H9 (cell line): Measurements from ENCODE around the gene WDR38. TPM values are rescaled to one million over a fixed set of nuclear protein-coding genes. Genes with fewer than 3 reads are reported as not detected.

Experiments
- DNase-seq: peaks from one replicate; pipeline ENCODE4 v3.0.0-alpha.2; 2017
- H2AFZ ChIP-seq: one replicate; pipeline ENCODE4 v1.6.1; 2013; ENCODE audit warnings: mild to moderate bottlenecking, low read length, control low read depth, moderate library complexity
- H2AK5ac ChIP-seq: 2 replicates; pipeline ENCODE4 v1.6.1; 2013; ENCODE audit warnings: low read length, control low read depth, mixed read lengths; ENCODE audit not compliant: insufficient read length
- H2BK120ac ChIP-seq: one replicate; pipeline ENCODE4 v1.6.1; 2013; ENCODE audit warnings: low read depth, mild to moderate bottlenecking, low read length, control low read depth, inconsistent platforms; ENCODE audit not compliant: poor library complexity, severe bottlenecking
- H2BK12ac ChIP-seq: 2 replicates; pipeline ENCODE4 v1.6.1; 2013; ENCODE audit warnings: low read length, control low read depth, mixed read lengths, low read depth; ENCODE audit not compliant: insufficient read length
- H2BK15ac ChIP-seq: 2 replicates; pipeline ENCODE4 v1.6.1; 2013; ENCODE audit warnings: low read depth, low read length, control low read depth
- H2BK20ac ChIP-seq: one replicate; pipeline ENCODE4 v1.6.1; 2013; ENCODE audit warnings: low read depth, mild to moderate bottlenecking, low read length, control low read depth, inconsistent platforms; ENCODE audit not compliant: poor library complexity, severe bottlenecking
- H2BK5ac ChIP-seq: 2 replicates; pipeline ENCODE4 v1.6.1; 2013; ENCODE audit warnings: low read length, control low read depth, mixed read lengths; ENCODE audit not compliant: insufficient read length
- H3K14ac ChIP-seq: 2 replicates; pipeline ENCODE4 v1.6.1; 2013; ENCODE audit warnings: low read length, control low read depth; ENCODE audit not compliant: insufficient read depth
- H3K18ac ChIP-seq: 2 replicates; pipeline ENCODE4 v1.6.1; 2013; ENCODE audit warnings: low read depth, mild to moderate bottlenecking, mixed read lengths, low read length, control low read depth; ENCODE audit not compliant: insufficient read length
- H3K23ac ChIP-seq: 2 replicates; pipeline ENCODE4 v1.6.1; 2013; ENCODE audit warnings: low read length, control low read depth, mixed read lengths, low read depth; ENCODE audit not compliant: insufficient read length
- H3K23me2 ChIP-seq: 2 replicates; pipeline ENCODE4 v1.6.1; 2013; ENCODE audit warnings: low read depth, mild to moderate bottlenecking, mixed read lengths, low read length, control low read depth; ENCODE audit not compliant: insufficient read length, poor library complexity, severe bottlenecking
- H3K27ac ChIP-seq: 2 replicates; pipeline ENCODE4 v1.5.1; 2013; ENCODE audit warnings: low read length, control low read depth, mixed read lengths, low read depth; ENCODE audit not compliant: insufficient read length
- H3K27me3 ChIP-seq: 2 replicates; pipeline ENCODE4 v1.6.1; 2013; ENCODE audit warnings: low read length, control low read depth, inconsistent platforms; ENCODE audit not compliant: insufficient read depth
- H3K4ac ChIP-seq: 2 replicates; pipeline ENCODE4 v1.6.1; 2013; ENCODE audit warnings: low read depth, mild to moderate bottlenecking, control low read depth, inconsistent platforms, low read length, moderate library complexity
- H3K4me1 ChIP-seq: 2 replicates; pipeline ENCODE4 v1.6.1; 2013; ENCODE audit warnings: low read length, control low read depth, inconsistent platforms; ENCODE audit not compliant: insufficient read depth
- H3K4me2 ChIP-seq: 2 replicates; pipeline ENCODE4 v1.6.1; 2013; ENCODE audit warnings: low read length, control low read depth, mixed read lengths; ENCODE audit not compliant: insufficient read length, insufficient read depth
- H3K56ac ChIP-seq: 2 replicates; pipeline ENCODE4 v1.6.1; 2013; ENCODE audit warnings: low read depth, mild to moderate bottlenecking, mixed read lengths, low read length, control low read depth; ENCODE audit not compliant: insufficient read length
- H3K79me1 ChIP-seq: 2 replicates; pipeline ENCODE4 v1.6.1; 2013; ENCODE audit warnings: low read depth, mild to moderate bottlenecking, moderate library complexity, low read length, control low read depth, inconsistent platforms; ENCODE audit not compliant: insufficient read depth, poor library complexity, severe bottlenecking
- H3K79me2 ChIP-seq: 2 replicates; pipeline ENCODE4 v1.6.1; 2013; ENCODE audit warnings: low read length, control low read depth, inconsistent platforms; ENCODE audit not compliant: insufficient read depth
- H3K9ac ChIP-seq: 2 replicates; pipeline ENCODE4 v1.6.1; 2013; ENCODE audit warnings: low read length, control low read depth, mixed read lengths; ENCODE audit not compliant: insufficient read length; ENCODE audit errors: extremely low read depth
- H3K9me3 ChIP-seq: one replicate; pipeline ENCODE4 v1.6.1; 2013; ENCODE audit warnings: low read depth, low read length, inconsistent platforms; ENCODE audit not compliant: control insufficient read depth
- H3T11ph ChIP-seq: one replicate; pipeline ENCODE4 v1.6.1; 2013; ENCODE audit warnings: mild to moderate bottlenecking, low read length, control low read depth, inconsistent platforms
- H4K20me1 ChIP-seq: one replicate; pipeline ENCODE4 v1.6.1; 2013; ENCODE audit not compliant: control insufficient read depth, insufficient read length, insufficient read depth
- H4K5ac ChIP-seq: 2 replicates; pipeline ENCODE4 v1.6.1; 2013; ENCODE audit warnings: low read depth, mild to moderate bottlenecking, mixed read lengths, low read length, control low read depth; ENCODE audit not compliant: insufficient read length
- H4K8ac ChIP-seq: replicated peaks from 2 replicates; pipeline ENCODE4 v1.6.1; 2013; ENCODE audit warnings: low read length, control low read depth, mixed read lengths, low read depth; ENCODE audit not compliant: insufficient read length
- H4K91ac ChIP-seq: 2 replicates; pipeline ENCODE4 v1.6.1; 2013; ENCODE audit warnings: low read depth, mild to moderate bottlenecking, moderate library complexity, mixed read lengths, low read length, control low read depth; ENCODE audit not compliant: insufficient read length
- H3K27ac Mint-ChIP-seq, 3 experiments: 2 replicates in 2 of 3; 3 replicates in 1 of 3; pipeline ENCODE4 v1.8.0; 2020 to 2021; ENCODE audit warnings: mixed read lengths in 3 of 3, mild to moderate bottlenecking in 1 of 3, moderate library complexity in 1 of 3
- H3K27me3 Mint-ChIP-seq: 2 replicates; pipeline ENCODE4 v1.8.0; 2021; ENCODE audit warnings: low read depth, mild to moderate bottlenecking, moderate library complexity, mixed read lengths
- H3K36me3 Mint-ChIP-seq, 3 experiments: 2 replicates in 2 of 3; 3 replicates in 1 of 3; pipeline ENCODE4 v1.8.0; 2020 to 2021; ENCODE audit warnings: low read depth in 3 of 3, mixed read lengths in 3 of 3; ENCODE audit not compliant: insufficient read depth in 1 of 3
- H3K4me1 Mint-ChIP-seq, 2 experiments: 2 replicates each; pipeline ENCODE4 v1.8.0; 2020; ENCODE audit warnings: mixed read lengths in 2 of 2
- H3K4me3 Mint-ChIP-seq, 2 experiments: 2 replicates in 1 of 2; 3 replicates in 1 of 2; pipeline ENCODE4 v1.8.0; 2020 to 2021; ENCODE audit warnings: mild to moderate bottlenecking in 2 of 2, mixed read lengths in 2 of 2, moderate library complexity in 1 of 2
- H3K9me3 Mint-ChIP-seq, 2 experiments: 2 replicates in 1 of 2; 3 replicates in 1 of 2; pipeline ENCODE4 v1.8.0; 2020; ENCODE audit warnings: mild to moderate bottlenecking in 2 of 2, mixed read lengths in 2 of 2, moderate library complexity in 1 of 2
- CTCF ChIP-seq: fragments of 200-600 bp; sonication (generic); conservative IDR thresholded peaks from 3 replicates; pipeline ENCODE4 v1.8.0; 2021; ENCODE audit warnings: antibody characterized with exemption, mild to moderate bottlenecking
- WGBS: extraction: QIAGEN DNeasy Blood & Tissue Kit; methylation state at CpG from one replicate; pipeline ENCODE4 v1.1.7; 2013; ENCODE audit warnings: missing lambda C conversion rate, low lambda C conversion rate, mixed read lengths; ENCODE audit not compliant: insufficient read length; ENCODE audit errors: extremely low coverage; 5-methylcytosine and 5-hydroxymethylcytosine counted together
- total RNA-seq: library from RNA; stranded (reverse); gene quantifications from 2 replicates; pipeline ENCODE4 v1.2.1, GENCODE V29; 2021

Gene WDR38
- total RNA-seq, 1 experiment from 2014 or later: not detected

- Histone ChIP-seq H3K4me2 (no peak overlapping the region), H3K79me1 (no peaks in the 10 kb centered on the region), H2BK12ac (no peak overlapping the region), H3K18ac (no peak overlapping the region), H2BK120ac (no peak overlapping the region), H3K56ac (no peak overlapping the region), H3K23me2 (no peaks in the 10 kb centered on the region), H3K4ac (no peak overlapping the region), H3K4me1 (no peaks in the 10 kb centered on the region), H4K20me1 (no peaks in the 10 kb centered on the region), H3K9ac (no peak overlapping the region), H2AK5ac (no peak overlapping the region), H2AFZ (no peak overlapping the region), H2BK20ac (no peak overlapping the region), H3K23ac (no peak overlapping the region), H3K79me2 (no peaks in the 10 kb centered on the region), H3K27ac (no peak overlapping the region), H3K14ac (no peak overlapping the region), H3K9me3 (no peaks in the 10 kb centered on the region), H4K8ac (no peak overlapping the region), H4K5ac (no peak overlapping the region), H3K27me3 (no peaks in the 10 kb centered on the region), H2BK15ac (no peak overlapping the region), H3T11ph (no peak overlapping the region), H4K91ac (no peak overlapping the region), H2BK5ac (no peak overlapping the region)
- Mint-ChIP-seq H3K27ac (peak overlapping the region in 1 of 3 experiments; percentile 34; a peak in 3 of 7 replicates), H3K4me3 (no peak overlapping the region), H3K27me3 (no peaks in the 10 kb centered on the region; the same call in 1 of the 2 replicates), H3K4me1 (peaks cover 7 to 14% of the 10 kb centered on the region in 2 experiments; a peak in 3 of 4 replicates), H3K9me3 (no peaks in the 10 kb centered on the region), H3K36me3 (no peaks in the 10 kb centered on the region; a peak in 1 of 7 replicates)
- WGBS: no CpG with 5 or more reads among the region's 4 CpGs
- no peak for TF ChIP-seq CTCF
- no peak for DNase-seq
These were observed 48.1 kb upstream of the WDR38 start for GRCh38 chr9:124805186-124805585.
